B cell (primary cell): Measurements from ENCODE around the gene IL9.

ENCODE experiments used
- EZH2 ChIP-seq: IDR thresholded peaks from 2 replicates; pipeline ENCODE4 v1.6.1; 2012; ENCODE audit warnings: borderline replicate concordance, low read depth, mild to moderate bottlenecking, moderate library complexity, low read length; ENCODE audit not compliant: insufficient read depth, poor library complexity, severe bottlenecking
- TF ChIP-seq, protein P1 (sequence below): fragments of 200-600 bp; IDR thresholded peaks from one replicate; pipeline ENCODE4 v1.8.0; 2022; ENCODE audit warnings: antibody characterized with exemption, mild to moderate bottlenecking

DNA sequence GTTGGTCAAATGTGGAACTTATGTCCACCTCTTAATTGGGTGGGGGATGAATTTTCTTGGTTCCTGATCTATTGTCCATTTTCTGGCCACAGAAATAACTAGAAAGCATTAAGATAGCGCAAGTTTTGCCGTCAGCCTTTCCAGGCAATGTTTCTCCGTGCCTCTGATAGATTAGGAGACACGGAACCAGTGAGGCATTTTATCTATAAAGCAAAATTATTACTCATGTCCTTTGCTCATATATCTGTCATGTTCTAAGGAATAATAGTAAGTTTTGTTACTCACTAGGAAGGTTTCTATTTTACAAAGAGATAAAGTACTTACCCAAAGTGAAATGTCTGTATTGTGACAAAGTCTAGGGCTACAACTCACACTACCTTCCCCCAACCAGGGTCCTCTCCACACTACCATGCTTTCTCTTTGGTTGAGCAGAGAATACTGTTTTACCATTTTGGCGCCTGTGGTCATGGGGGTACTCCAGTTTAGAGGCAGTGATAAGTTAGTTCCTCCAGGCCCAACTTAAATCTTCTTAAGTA lies 19.9 kb upstream of the IL9 start:
- TF ChIP-seq, protein P1, sequence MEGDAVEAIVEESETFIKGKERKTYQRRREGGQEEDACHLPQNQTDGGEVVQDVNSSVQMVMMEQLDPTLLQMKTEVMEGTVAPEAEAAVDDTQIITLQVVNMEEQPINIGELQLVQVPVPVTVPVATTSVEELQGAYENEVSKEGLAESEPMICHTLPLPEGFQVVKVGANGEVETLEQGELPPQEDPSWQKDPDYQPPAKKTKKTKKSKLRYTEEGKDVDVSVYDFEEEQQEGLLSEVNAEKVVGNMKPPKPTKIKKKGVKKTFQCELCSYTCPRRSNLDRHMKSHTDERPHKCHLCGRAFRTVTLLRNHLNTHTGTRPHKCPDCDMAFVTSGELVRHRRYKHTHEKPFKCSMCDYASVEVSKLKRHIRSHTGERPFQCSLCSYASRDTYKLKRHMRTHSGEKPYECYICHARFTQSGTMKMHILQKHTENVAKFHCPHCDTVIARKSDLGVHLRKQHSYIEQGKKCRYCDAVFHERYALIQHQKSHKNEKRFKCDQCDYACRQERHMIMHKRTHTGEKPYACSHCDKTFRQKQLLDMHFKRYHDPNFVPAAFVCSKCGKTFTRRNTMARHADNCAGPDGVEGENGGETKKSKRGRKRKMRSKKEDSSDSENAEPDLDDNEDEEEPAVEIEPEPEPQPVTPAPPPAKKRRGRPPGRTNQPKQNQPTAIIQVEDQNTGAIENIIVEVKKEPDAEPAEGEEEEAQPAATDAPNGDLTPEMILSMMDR, result no peak
- no peak for TF ChIP-seq EZH2
